Suprapubic skin (tissue), 4 donors: ENCODE data around the gene NR2F1-AS1.
"Not testable (repeated sequence)": the region's sequence is repeated elsewhere in the genome, so short reads cannot be mapped to it uniquely, and the experiment has no call there.

Experiments used
- CTCF ChIP-seq, 2 donors: fragments of 200-600 bp in 1 of 2; fragments of 450-650 bp in 1 of 2; sonication (generic) in 1 of 2; IDR thresholded peaks; one replicate each; pipeline ENCODE4 v1.5.1; 2016 to 2019; ENCODE audit warnings: antibody characterized with exemption in 2 of 2, mild to moderate bottlenecking in 1 of 2, moderate library complexity in 1 of 2
- POLR2A ChIP-seq, 2 donors: fragments of 450-650 bp; IDR thresholded peaks; one replicate each; pipeline ENCODE4 v1.6.1; 2017; ENCODE audit warnings: antibody characterized with exemption in 2 of 2, mild to moderate bottlenecking in 2 of 2, moderate library complexity in 2 of 2
- POLR2AphosphoS5 ChIP-seq, 3 donors: sonication (generic); formaldehyde crosslinking; IDR thresholded peaks; one replicate each; pipeline ENCODE4 v1.6.1; 2017; ENCODE audit warnings: antibody characterized with exemption in 3 of 3

- TF ChIP-seq CTCF, POLR2A, POLR2AphosphoS5 (IDR thresholded peaks at IDR 0.05): not testable (repeated sequence)
These were observed 31.4 kb downstream of the NR2F1-AS1 start for GRCh38 chr5:93549594-93549993.
